ENCODE measurements around the gene PTCRA. TPM values are rescaled to one million over a fixed set of nuclear protein-coding genes. Genes with fewer than 3 reads are reported as not detected.
A peak's percentile ranks its signal among the peaks of the same experiment; 100 is the strongest.

PTCRA gene
- total RNA-seq, 1 experiment from 2014 or later: not detected

GRCh38 chr6:42969934-42970333 lies 54.1 kb downstream of the PTCRA start:
- ATAC-seq (no peak), DNase-seq (ENCODE audit: low spot score) (no peak)
- Mint-ChIP-seq H3K4me3 (no peak overlapping the region), H3K9me3 (no peaks in the 10 kb centered on the region), H3K27ac (no peak overlapping the region), H3K4me1 (no peaks in the 10 kb centered on the region), H3K36me3 (no peaks in the 10 kb centered on the region), H3K27me3 (ENCODE audit: low read depth) (no peaks in the 10 kb centered on the region)
- CTCF ChIA-PET: interaction anchor here (1.3 kb wide), 1 partner anchor 58 kb away, joined by 3 read pairs; no protein-coding TSS in a partner anchor
- TF ChIP-seq NFATC4 (CRISPR knock-in tag; IDR thresholded peaks at IDR 0.05): no peak
- TF ChIP-seq CREM (CRISPR knock-in tag; IDR thresholded peaks at IDR 0.05): no peak
- no peak for TF ChIP-seq ESRRA (CRISPR knock-in tag; IDR thresholded peaks at IDR 0.05; ENCODE audit: borderline replicate concordance)
- no peak for TF ChIP-seq USF2 (CRISPR knock-in tag; IDR thresholded peaks at IDR 0.05)
- TF ChIP-seq FOXP1 (CRISPR knock-in tag; IDR thresholded peaks at IDR 0.05; ENCODE audit: borderline replicate concordance): no peak
- no peak for TF ChIP-seq KAT7 (CRISPR knock-in tag; IDR thresholded peaks at IDR 0.05; ENCODE audit: borderline replicate concordance)
- no peak for TF ChIP-seq MAX (CRISPR knock-in tag; IDR thresholded peaks at IDR 0.05)
- no peak for TF ChIP-seq RORB (CRISPR knock-in tag; IDR thresholded peaks at IDR 0.05)
- TF ChIP-seq EMX1 (CRISPR knock-in tag; IDR thresholded peaks at IDR 0.05): no peak
- no peak for TF ChIP-seq ZNF671 (CRISPR knock-in tag; IDR thresholded peaks at IDR 0.05)
- no peak for TF ChIP-seq CTCF (IDR thresholded peaks at IDR 0.05)
- TF ChIP-seq RELA (CRISPR knock-in tag; IDR thresholded peaks at IDR 0.05; ENCODE audit: borderline replicate concordance): no peak
- POLR2A ChIA-PET: interaction anchor here (2.7 kb wide), 1 partner anchor 14 kb away, joined by 9 read pairs; the partner anchor contains the start of gene PPP2R5D

DNA sequence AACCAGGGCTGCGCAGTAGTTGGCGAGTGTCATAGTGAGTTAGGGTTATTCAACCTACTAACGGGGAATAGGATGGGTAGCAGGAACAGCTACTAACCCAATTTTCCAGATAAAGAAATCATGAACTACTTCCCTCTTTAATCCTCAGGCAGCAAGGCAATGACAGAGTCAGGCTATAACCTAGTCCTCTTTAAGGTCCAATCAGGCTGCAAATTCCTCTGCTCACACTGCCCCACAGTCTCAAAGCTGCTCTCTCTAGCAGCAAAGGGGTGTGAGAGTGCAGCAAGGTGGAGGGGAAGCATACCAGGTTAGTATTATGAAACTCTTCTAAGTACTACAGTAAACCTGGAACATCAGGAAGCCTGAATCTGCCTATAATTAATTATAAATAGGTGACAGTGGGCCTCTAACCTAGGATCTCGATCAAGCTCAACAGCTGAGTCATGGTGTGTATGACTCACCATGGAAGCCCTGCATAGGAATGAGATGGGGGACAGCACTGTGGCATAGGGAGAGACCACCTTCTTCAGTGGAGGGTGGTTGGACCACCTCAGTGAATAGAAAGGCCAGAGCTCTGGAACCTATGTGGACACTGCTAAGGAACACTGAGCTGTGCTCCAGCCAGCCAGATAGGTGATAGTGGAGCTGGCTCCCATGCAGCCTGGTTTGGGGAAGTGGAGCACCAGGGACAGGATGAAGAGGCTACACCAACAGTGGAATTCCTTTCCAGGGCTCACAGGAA lies 55.2 kb downstream of the PTCRA start:
- Mint-ChIP-seq H3K36me3 (no peaks in the 10 kb centered on the region), H3K4me3 (no peak overlapping the region), H3K9me3 (no peaks in the 10 kb centered on the region), H3K27me3 (ENCODE audit: low read depth) (no peaks in the 10 kb centered on the region), H3K27ac (no peak overlapping the region; the same call in 1 of the 2 replicates), H3K4me1 (no peaks in the 10 kb centered on the region)
- ChIA-PET POLR2A (interaction anchor here (1.5 to 2.7 kb wide), 2 partner anchors 13 to 42 kb away, joined by 4 to 9 read pairs; partner anchors contain the start of genes CNPY3 and PPP2R5D), CTCF (interaction anchor here (1.3 to 1.6 kb wide), 2 partner anchors 40 to 59 kb away, joined by 3 to 5 read pairs; no protein-coding TSS in a partner anchor)
- no peak for TF ChIP-seq OVOL2 (CRISPR knock-in tag; IDR thresholded peaks at IDR 0.05; ENCODE audit: borderline replicate concordance)
- no peak for TF ChIP-seq GRHL2 (CRISPR knock-in tag; IDR thresholded peaks at IDR 0.05; ENCODE audit: insufficient replicate concordance, severe bottlenecking)
- TF ChIP-seq, protein P1, sequence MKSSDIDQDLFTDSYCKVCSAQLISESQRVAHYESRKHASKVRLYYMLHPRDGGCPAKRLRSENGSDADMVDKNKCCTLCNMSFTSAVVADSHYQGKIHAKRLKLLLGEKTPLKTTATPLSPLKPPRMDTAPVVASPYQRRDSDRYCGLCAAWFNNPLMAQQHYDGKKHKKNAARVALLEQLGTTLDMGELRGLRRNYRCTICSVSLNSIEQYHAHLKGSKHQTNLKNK (CRISPR knock-in tag; IDR thresholded peaks at IDR 0.05): no peak
- TF ChIP-seq ATF1 (CRISPR knock-in tag; IDR thresholded peaks at IDR 0.05): no peak
- ATAC-seq: peak; percentile 15; the same call in 1 of the 2 replicates
- DNase-seq (ENCODE audit: low spot score): no peak

GRCh38 chr6:42971746-42972327 lies 56.0 kb downstream of the PTCRA start:
- no peak overlapping the region for H3K4me3 Mint-ChIP-seq
- ATAC-seq (no peak), DNase-seq (ENCODE audit: low spot score) (no peak)
- no peaks in the 10 kb centered on the region for H3K27me3 Mint-ChIP-seq (ENCODE audit: low read depth)
- ChIA-PET POLR2A (interaction anchor here (0.5 to 2.7 kb wide), 3 partner anchors 12 to 108 kb away, joined by 3 to 9 read pairs (median 4); partner anchors contain the start of genes CNPY3 and PPP2R5D), CTCF (interaction anchor here (1.6 to 1.8 kb wide), 2 partner anchors 11 to 39 kb away, joined by 5 to 9 read pairs; partner anchors contain the start of gene GNMT)
- no peaks in the 10 kb centered on the region for H3K9me3 Mint-ChIP-seq
- H3K4me1 Mint-ChIP-seq: peaks cover 1% of the 10 kb centered on the region; the same call in 1 of the 2 replicates
- peak overlapping the region; percentile 66; the same call in 1 of the 2 replicates for H3K27ac Mint-ChIP-seq
- no peaks in the 10 kb centered on the region for H3K36me3 Mint-ChIP-seq
- TF ChIP-seq, protein P2, sequence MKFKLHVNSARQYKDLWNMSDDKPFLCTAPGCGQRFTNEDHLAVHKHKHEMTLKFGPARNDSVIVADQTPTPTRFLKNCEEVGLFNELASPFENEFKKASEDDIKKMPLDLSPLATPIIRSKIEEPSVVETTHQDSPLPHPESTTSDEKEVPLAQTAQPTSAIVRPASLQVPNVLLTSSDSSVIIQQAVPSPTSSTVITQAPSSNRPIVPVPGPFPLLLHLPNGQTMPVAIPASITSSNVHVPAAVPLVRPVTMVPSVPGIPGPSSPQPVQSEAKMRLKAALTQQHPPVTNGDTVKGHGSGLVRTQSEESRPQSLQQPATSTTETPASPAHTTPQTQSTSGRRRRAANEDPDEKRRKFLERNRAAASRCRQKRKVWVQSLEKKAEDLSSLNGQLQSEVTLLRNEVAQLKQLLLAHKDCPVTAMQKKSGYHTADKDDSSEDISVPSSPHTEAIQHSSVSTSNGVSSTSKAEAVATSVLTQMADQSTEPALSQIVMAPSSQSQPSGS (CRISPR knock-in tag; IDR thresholded peaks at IDR 0.05; ENCODE audit: borderline replicate concordance, low read depth): no peak
- no peak for TF ChIP-seq CBFB (CRISPR knock-in tag; IDR thresholded peaks at IDR 0.05; ENCODE audit: low read depth)
- TF ChIP-seq GABPB1 (CRISPR knock-in tag; IDR thresholded peaks at IDR 0.05): no peak
- no peak for TF ChIP-seq PRRX2 (CRISPR knock-in tag; IDR thresholded peaks at IDR 0.05)
- TF ChIP-seq ZBTB43 (CRISPR knock-in tag; IDR thresholded peaks at IDR 0.05): no peak
- no peak for TF ChIP-seq TP53 (CRISPR knock-in tag; IDR thresholded peaks at IDR 0.05)
- TF ChIP-seq, protein P3, sequence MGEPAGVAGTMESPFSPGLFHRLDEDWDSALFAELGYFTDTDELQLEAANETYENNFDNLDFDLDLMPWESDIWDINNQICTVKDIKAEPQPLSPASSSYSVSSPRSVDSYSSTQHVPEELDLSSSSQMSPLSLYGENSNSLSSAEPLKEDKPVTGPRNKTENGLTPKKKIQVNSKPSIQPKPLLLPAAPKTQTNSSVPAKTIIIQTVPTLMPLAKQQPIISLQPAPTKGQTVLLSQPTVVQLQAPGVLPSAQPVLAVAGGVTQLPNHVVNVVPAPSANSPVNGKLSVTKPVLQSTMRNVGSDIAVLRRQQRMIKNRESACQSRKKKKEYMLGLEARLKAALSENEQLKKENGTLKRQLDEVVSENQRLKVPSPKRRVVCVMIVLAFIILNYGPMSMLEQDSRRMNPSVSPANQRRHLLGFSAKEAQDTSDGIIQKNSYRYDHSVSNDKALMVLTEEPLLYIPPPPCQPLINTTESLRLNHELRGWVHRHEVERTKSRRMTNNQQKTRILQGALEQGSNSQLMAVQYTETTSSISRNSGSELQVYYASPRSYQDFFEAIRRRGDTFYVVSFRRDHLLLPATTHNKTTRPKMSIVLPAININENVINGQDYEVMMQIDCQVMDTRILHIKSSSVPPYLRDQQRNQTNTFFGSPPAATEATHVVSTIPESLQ (CRISPR knock-in tag; IDR thresholded peaks at IDR 0.05): no peak
- TF ChIP-seq ESRRA (CRISPR knock-in tag; IDR thresholded peaks at IDR 0.05; ENCODE audit: borderline replicate concordance): no peak

Measured in WTC11 (cell line).